ENCODE results near the gene PDE8B.

PDE8B gene

DNA sequence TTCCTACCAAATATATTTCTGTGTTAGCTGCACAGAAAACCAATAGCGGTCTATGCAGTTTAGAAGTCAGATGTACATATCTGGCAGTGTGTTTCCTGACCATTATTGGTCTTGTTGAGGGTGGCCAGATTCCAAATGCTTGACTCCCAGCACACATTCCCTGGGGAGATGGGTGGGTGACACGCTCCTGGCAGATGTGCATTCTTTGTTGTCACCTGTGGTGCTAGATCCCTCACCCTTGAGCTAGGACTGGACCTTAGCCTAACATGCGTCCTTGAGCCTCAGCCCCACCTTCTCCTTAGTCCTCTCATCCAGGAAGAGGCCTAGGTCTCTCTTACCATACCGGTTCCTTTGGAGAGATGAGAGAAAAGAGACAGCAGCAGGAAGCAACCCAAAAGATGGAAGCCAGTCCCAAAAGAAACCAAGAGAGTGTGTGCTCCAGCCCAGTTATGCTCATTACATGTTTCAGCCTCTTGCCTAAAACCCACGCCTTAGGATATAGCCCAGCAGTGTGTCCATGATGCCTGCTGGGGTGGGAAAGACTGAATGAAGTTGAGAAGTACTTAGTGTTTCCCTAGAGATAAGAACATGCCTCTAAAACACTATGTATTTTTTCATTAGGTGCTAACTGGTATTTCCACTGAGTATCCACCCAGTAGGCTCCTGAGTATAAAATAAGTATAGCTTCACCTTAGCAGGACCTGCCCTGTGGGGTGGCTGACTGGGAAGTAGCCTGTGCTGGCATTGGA, 116.7 kb downstream of the PDE8B start:
- no peak for DNase-seq

DNA sequence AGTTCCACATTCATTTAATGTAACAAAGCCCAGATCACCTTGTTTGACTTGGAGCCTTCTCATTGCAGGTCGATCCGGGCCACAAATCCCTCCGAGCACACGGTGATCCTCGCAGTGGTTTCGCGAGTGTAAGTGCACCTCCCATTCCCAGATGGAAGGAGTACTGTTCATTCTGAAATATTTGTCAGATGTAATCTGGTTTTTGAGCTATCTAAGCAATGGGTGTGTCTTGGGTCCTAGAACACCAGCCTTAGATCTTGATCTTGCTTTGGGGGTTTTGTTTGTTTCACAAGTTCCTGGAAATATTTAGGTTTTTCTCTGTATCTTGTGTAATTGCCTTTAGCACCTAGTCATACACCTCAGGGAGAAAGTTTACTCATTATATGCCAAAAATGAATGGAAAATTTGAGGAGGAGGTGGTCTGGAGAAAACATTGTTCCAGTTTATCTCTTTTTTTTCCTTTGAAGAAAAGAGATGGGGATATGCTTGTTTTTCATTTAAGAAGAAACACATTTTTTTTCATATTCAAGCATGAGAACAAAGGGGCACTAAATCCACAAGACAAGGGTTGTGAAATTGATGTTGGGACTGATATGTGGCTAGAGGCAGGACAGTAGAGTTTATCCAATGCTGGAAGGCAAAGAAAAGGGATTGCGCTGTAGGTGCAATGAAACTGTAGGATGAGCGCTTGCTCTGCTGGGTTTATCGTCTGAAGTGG, 118.6 kb downstream of the PDE8B start:
- DNase-seq: no peak

DNA sequence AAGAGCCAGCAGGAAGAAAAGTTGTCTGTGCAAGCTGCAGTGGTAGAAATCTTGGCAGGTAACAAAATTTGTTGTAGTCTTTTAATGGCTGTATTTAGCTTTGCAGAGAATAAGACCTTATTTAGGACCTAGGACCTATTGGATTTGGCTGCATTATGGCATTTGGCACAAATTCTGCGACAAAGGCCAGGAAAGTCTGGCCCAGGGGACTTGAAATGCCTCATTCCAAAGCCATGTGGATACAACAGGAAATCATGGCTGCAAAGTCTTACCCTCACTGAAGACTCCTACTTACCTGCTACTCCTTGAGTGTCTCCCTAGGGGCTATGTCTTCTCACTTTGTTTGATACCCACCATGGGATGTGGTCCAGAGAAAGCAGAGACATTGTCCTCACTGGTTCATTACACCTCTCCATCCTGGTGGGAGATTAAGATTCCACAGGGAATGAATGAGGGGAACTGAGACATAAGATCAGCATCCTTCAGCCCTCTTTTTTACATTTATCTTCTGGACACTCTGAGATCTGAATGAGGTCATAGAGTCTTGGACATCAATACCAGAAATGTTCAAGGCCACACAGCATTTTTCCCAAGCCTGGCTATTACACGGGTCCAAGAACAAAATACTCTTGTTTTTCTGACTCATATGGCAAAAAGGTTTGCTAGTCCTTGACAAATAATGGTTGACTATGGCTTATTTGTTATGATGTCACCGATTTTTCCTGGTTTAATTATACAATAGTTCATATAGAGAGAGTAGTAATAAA, 119.4 kb downstream of the PDE8B start:
- DNase-seq: no peak

DNA sequence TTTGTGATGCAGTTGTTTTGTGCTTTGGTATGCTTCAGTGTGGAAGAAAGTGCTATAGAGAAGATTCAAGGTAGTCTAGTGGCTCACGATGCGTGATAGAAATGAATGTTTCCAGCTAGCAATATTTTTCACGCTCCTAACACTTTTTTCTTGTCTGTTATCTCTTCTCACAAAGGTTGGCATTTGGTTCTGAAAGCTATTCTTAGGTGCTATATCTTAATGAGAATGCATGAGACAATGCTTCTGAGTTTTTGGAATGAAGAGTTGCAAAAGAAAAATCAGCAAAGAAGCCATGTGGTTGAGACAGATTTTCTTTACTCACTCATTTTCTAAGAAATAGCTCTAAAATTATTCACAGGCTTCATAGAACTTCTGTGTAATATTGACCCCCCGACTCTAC, 122.6 kb downstream of the PDE8B start:
- no peak for DNase-seq

DNA sequence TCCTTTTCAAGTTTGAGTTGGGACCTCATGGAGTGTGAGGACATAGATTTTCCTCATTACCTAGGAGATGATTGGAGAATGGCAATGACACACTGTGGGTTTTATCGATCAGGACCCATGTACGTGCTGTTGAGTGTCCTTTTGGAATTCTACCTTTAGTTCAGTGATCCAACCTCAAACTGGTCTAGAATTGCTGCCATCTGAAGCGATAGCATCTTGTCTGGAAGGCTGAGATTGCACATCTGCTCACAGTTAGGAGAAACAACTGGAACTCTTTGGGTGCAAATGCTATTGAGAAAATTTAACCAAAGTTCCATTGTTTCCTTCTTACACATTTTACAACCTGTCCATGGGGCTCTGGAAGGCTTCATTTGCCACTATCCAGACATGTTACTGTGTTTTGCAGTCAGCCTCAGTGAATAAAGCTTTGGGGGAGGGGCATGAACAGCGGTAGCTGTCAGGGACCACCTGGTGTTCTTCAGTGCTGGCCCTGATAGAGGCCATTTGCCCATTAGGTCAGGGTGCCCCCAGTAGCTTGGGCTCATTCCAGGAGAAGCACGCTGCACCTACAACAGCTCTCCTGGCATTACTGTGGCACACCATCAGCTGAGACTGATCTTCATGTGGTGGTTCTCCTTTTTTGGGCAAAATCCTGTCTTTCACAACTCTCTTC, 123.1 kb downstream of the PDE8B start:
- no peak for DNase-seq

DNA sequence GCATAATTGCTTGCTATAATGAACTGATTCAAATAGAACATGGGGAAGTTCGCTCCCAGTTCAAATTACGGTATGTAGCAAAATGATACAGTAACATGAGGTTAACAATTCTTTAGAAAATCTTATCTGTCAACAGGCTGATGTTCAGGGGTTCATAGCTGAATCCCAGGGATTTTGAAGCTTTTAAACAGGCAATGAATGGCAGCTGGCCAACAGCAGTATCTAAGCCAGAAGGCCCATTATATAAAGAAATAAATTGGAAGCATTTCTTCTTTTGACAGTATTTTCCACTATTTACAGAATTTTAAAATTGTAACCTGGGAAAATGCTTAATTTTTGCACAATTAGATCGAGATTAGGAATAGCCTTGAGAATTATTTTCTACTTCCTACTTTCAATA, 126.8 kb downstream of the PDE8B start:
- peak; percentile 46 for DNase-seq

DNA sequence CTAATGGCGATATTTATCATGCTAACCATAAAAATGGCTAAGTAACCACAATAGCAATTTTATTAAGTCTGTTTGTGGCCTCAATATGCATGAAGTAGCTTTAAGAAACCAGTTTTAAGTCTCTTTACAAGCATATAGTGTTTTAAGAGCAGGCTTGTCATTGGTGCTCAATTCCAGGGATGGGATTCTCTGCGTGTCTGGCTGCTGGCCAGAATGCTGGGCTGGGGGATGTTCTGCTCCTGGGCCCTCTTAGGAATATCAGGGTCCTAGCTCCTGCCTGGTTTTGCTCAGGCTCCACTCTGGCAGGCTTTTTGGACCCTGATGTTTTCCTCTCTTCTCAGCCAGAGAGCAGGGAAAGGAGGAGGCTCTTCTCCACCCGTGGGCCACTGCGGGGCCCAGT, 127.2 kb downstream of the PDE8B start:
- peak; percentile 57 for DNase-seq

DNA sequence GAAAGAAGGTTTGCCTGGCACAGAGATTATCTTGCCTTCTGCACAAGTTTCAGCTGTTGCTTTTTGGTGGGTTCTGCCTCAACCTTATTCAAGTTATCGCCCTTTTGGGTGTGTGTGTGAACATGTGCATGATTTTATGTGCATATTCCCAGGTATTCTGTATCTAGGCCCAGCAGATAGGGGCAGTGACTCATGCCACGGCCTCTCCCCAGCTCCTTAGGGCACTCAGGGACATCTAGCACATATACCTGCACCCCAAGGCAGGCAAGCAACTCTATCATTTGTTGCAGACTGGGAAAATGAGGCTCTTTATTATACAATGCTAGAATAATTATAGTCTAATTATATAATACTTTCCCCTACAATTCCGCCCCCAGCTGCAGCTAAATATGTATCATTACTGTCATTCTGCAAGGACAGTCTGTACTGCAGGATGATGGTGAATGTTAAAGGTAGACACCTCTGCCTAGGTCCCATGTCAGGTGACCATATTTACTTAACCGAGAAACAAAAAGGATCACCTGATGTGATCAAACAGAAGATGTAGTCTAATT, 128.9 kb downstream of the PDE8B start:
- peak; percentile 10 for DNase-seq

DNA sequence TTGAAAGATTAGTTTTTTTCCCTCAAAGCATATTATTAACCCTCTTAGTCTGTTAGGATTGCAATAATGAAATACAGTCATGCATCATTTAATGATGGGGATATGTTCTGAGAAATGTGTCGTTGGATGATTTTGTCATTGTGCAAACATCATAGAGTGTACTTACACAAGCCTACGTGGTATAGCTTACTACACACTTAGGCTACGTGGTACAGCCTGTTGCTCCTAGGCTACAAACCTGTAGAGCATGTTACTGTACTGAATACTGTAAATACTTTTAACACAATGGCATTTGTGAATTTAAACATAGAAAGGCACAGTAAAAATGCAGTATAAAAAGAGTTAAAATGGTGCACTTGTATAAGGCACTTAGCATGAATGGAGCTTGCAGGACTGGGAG, 132.7 kb downstream of the PDE8B start:
- DNase-seq: no peak

DNA sequence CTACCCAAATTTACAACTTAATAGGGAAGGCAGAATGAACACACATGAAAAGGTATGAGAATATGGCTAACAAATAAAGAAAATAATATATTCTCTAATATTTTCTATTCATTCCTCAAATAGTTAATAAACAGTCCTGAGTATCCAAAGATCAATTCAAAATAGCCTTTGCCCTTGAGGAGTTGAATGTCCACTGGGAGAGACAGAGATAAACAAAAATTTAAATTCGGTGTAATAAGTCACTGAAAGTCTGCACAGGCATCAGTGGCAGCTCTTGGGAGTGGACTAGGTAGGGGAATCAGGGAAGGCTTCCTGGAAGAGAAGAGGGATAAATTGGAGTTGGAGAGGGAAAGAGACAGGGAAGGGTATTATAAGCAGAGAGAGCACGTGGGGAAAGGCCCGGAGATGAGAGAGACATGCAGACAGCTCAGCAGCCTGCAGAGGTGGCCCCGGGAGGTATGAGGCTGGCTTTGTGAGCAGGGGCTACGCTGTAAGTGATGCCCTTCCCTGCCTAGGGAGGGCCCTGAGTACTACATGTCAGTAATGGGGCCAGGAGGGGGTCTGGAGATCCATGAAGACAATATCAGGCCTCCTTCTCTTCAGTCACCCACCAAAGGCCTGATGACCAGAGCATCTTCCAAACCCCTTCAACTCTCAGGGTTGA, 137.1 kb downstream of the PDE8B start:
- DNase-seq: no peak

DNA sequence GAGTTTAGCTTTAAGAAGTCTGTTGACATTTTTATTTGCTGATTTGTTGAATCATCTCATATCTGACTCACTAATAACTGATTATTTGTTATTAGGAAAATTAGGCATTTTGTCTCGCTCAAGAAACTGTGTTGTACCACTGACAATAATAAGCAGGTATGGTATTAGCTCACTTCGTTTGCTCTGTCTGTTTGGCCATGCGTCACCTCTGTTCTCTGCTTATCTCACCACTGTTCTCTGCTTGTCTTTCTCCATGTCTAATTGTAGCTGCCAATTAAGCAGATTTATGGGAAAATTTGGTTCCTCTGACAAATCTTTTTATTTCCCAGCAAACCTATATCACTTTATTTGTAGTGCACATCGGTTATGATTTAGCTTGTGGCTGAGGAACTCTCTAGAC, 142.8 kb downstream of the PDE8B start:
- DNase-seq: no peak

DNA sequence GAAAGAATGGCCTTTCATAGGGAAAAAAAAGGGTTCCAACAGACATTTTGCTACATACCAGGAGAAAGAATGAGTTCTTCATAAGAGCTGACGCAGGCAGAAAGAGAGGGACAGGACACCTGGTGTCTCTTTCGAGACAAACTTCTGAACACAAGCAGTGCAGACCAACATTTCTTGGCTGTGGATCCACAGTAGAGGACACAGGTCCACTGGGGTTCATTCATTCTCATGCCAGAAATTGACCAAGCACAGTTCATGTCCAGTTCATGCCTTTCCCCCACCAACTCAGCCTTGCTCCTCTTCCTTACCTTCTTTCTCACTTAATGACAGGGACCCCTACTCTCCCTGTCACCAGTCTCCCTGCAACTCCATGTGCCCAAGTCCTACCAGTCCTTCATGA, 144.0 kb downstream of the PDE8B start:
- no peak for DNase-seq

DNA sequence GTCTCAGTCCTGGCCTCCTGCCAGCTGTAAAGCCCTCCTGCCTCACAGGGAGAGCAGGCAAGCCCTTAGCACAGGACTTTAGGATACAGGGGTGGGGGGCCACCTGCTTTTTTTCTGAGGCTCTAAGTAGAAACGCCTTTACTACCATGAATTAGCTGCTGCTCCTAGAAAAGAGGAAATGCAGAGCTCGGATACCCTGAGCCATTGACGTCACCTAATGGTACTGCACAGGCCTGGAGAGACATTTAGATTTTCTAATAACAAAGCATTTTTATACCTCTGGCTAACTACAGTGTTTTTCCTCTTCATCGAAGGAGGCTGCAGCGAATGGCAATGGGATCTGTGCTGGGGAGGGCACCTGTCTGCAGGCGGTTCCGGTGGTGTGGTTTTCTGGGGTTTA, 144.6 kb downstream of the PDE8B start:
- DNase-seq: peak; percentile 18

DNA sequence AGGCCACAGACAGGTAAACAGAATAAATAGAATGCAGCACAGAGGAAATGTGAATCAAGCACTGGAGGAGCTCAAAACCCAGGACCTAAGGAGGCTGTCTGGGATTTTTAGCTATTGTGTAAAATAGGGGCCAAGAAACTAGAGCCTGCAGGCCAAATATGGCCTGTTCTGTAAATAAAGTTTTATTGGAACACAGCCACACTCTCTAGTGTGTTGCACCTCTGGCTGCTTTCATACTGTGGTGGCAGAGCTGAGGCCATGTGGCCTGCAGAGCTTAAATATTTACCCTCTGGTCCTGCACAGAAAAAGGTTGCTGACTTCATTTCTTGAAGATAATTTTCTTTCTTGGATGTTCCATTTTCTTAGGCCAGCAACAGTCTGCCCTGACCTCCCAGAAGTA, 145.3 kb downstream of the PDE8B start:
- DNase-seq: no peak

DNA sequence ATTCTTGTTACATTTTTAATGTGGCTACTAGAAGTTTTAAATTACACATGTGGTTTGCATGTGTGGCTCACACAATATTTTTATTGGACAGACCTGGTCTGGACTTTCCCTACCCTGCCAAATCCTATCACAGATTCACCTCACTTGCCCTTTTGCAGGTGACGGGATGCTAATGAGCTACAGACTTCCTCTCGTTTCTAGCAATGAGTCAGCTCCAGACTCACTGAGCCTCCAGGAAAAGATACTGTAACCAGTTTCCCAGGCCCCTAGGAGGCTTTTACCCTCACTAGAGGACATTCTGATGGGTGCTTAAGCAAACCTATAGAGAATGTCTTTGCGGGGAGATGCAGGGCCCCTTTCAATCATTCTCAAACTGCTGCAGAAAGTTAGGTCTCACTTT, 146.3 kb downstream of the PDE8B start:
- no peak for DNase-seq

DNA sequence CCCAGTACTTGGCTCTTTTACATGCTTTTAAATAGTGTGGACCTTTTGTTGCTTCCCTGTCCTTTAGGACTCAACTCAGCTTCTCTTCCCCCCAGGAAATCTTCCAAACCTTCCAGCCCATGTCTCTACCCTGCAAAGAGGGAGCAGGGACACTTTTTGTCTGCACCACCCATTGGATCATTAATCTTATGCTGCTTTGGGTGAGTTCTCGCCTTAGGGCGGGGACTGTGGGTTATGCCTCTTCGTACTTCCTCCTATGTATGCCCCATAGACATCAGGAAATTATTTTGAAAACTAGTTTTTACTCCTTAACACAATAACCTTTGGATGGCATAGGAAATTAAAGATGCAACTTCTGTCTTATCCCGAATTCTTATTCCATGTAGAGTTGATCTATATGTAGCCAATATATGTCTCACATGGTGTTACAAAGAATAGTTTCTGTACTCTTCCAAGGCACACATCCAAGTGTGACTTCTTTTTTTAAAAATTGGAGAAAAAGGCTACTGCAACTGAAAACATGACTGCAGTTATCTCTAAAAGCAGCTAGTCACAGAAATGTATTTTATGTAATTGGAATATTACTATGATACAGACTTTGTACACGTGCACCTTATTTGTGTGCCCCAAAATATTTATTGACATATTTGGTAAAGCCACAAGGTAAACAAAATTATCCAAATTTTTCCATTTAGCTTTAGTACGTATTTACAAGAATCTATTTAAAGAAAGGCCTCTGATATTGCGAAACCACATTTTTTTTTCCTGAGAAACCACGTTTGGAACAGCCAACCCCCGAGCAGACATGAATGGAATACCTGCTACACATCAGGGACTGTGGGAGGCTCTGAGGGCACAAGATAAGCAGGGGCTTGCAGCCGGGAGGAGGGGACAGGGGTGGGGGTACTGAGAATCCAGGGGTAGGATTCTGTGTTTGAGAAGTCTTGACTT, 148.1 kb downstream of the PDE8B start:
- DNase-seq: no peak

DNA sequence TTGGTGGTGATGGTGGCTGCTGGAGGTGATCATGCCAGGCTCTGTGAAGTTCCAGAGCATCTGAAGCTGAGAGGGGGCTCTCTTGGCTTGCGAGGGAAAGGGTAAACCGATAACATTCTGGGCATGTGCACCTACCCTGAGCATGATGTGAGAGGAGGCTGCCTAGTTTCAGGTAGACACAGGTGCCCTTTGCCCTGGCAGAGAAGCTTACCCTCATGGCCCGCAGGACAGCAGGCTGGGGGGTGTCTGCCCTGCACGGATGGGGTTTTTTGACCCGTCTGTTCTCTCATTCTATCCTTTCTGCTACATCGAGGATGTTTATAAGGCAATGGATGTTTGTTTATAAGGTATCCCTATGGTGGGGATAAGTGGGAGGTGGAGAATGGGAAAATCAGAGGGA, 148.8 kb downstream of the PDE8B start:
- no peak for DNase-seq

DNA sequence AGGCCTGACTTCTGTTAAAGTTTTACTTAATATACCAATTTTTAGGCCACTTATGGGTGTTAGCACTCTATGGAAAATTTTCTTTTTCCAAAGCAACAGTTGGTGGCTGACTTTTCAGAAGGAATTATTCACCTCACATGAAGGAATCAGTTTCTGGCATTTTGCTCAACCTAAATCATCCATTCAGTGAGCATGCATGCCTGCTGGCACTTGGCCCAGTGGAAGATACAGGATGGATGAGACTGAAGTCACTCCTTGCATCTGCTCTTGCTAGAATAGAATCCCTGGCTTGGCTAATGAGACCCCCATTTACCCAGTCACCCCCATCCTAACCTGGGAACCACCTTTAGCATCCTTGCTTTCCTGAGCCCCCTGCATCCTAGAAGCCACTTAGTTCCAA, 149.9 kb downstream of the PDE8B start:
- no peak for DNase-seq

DNA sequence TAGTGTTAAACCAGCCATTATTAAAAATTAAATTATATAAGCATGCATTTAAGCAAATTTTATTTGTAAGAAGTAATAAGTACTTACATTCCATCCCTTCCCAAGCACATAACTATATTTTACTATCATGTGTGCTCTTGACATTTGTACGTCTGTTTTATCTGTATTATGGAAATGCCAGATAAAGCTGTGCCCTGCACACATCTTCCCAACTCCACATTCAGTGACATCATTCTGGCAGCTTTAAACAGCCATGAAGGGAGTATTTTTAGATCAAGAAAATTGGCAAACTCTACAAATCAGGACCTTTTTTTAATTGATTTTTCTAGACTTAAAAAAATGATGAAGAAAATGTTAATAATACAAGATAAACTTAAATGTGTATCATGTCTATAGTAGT, 150.5 kb downstream of the PDE8B start:
- DNase-seq: no peak

DNA sequence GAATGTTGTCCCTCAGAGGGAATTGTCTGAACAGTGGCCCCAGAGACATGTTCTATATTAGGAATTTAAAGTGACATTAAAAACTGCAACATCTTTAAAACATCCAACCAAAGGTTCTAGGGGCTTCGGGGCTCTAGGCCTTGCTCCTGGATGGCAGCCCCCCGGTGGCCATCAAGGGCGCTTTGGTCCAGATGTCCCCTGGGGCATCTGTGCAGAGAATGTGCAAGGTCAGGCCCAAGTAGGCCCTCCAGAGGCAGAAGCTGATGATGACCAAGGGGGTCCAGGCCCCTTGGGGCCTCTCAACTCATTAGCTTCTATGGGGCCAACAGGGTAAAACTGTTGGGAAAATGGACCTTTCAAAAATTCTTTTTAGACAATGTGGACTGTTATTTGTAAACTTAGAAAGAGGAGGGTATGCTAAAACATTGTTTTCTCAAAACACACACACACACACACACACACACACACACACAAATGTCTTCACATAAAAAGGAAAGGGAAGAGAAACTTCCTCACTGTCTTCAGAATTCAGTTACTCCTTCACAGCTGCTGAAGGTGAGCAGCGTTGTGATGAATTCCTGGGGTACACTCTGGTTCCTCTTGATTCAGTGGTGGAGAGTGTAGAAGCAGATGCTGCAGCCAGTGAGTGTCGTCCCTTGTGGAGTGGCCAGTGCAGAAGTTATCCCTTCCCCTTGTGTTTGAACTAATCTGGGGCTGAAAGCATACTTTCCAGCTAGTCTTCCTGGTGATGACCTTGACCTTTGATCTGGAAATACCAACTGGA, 156.4 kb downstream of the PDE8B start:
- no peak for DNase-seq

DNA sequence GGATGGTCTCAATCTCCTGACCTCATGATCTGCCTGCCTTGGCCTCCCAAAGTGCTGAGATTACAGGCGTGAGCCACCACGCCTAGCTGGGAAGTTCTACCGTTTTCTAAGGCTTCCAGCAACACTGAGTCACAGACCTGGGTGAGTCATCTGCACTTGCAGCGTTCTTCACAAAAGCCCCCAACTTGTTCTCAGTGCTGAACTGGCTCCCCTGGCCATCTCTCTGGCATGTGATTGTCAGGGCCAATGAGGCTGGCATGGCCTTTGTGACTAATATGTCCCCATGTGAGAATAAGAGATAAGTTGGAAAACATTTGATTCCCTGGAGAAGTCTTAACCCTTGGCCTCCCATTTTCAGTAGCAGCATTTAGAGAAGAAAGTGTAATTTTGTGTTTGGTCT, 157.3 kb downstream of the PDE8B start:
- DNase-seq: no peak
